PFSK-1 (cell line): Measurements from ENCODE around the gene DGCR8.
A peak's percentile ranks its signal among the peaks of the same experiment; 100 is the strongest.

Experiments used
- FOXP2 ChIP-seq: optimal IDR thresholded peaks from 2 replicates; pipeline ENCODE3; 2011; ENCODE audit warnings: borderline replicate concordance, control low read depth, inconsistent platforms; ENCODE audit not compliant: insufficient read depth; ENCODE audit errors: extremely low read length, extremely low read depth
- POLR2AphosphoS5 ChIP-seq: IDR thresholded peaks from 2 replicates; pipeline ENCODE4 v1.6.1; 2012; ENCODE audit warnings: low read depth, mild to moderate bottlenecking, control low read depth, low read length, moderate library complexity
- SIN3A ChIP-seq: IDR thresholded peaks from 2 replicates; pipeline ENCODE4 v1.6.1; 2012; ENCODE audit warnings: mild to moderate bottlenecking, low read length, moderate library complexity, borderline replicate concordance; ENCODE audit not compliant: insufficient read depth
- TAF1 ChIP-seq: IDR thresholded peaks from 2 replicates; pipeline ENCODE4 v1.6.1; 2012; ENCODE audit warnings: low read length, control low read depth, borderline replicate concordance; ENCODE audit not compliant: insufficient read depth
- TF ChIP-seq, protein P1 (sequence below), 2 experiments: IDR thresholded peaks; 2 replicates each; pipeline versions ENCODE4 v1.6.1 to v1.8.0; 2011 to 2012; ENCODE audit warnings: low read depth in 2 of 2, low read length in 2 of 2, control low read depth in 1 of 2, inconsistent platforms in 1 of 2, mild to moderate bottlenecking in 1 of 2, moderate library complexity in 1 of 2; ENCODE audit not compliant: insufficient read depth in 1 of 2

DGCR8 gene

DNA sequence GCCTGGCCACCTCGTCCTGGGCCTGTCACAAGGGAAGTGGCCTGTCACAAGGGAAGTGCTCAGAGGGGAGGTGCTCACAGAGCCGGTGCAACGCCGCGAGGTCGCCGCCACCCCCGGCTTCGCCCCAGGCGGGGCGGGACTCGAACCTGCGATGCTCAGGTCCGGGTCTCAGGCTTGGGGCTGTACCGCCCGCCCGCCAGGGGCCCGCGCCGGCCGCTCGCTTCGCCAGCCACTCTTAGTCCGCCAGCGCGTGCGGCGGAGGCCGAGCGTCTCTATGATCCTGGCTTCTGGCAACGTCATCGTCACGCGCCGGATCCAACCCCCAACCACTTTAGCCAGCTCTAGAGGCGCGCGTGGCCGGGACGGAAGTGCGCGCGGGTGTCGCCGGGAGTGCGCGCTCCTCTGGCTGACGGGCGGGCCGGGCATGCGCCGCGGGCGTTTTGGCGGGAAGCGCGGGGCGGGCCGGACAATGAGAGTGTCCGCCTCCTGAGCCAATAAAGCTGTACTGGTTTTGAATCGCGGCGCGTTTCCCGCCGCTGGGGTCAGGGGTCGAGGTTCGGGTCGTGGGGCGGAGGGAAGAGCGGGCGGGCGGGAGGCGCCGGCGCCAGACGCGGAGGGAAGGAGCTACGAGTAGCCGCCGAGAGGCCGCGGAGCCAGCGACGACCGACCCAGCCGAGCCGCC, 37.1 kb downstream of the DGCR8 start, which contains the start of gene TRMT2A:
Gene TRMT2A, minus strand, starts transcription at position 276 of the 682 bp plus-strand sequence. CDS start 320 bp downstream, outside the sequence.
- TF ChIP-seq TAF1 (peak; percentile 48; the same call in 1 of the 2 replicates), SIN3A (peak; percentile 60; the same call in 1 of the 2 replicates), FOXP2 (peak; percentile 25), POLR2AphosphoS5 (no peak; the same call in 1 of the 2 replicates)
- TF ChIP-seq, protein P1, sequence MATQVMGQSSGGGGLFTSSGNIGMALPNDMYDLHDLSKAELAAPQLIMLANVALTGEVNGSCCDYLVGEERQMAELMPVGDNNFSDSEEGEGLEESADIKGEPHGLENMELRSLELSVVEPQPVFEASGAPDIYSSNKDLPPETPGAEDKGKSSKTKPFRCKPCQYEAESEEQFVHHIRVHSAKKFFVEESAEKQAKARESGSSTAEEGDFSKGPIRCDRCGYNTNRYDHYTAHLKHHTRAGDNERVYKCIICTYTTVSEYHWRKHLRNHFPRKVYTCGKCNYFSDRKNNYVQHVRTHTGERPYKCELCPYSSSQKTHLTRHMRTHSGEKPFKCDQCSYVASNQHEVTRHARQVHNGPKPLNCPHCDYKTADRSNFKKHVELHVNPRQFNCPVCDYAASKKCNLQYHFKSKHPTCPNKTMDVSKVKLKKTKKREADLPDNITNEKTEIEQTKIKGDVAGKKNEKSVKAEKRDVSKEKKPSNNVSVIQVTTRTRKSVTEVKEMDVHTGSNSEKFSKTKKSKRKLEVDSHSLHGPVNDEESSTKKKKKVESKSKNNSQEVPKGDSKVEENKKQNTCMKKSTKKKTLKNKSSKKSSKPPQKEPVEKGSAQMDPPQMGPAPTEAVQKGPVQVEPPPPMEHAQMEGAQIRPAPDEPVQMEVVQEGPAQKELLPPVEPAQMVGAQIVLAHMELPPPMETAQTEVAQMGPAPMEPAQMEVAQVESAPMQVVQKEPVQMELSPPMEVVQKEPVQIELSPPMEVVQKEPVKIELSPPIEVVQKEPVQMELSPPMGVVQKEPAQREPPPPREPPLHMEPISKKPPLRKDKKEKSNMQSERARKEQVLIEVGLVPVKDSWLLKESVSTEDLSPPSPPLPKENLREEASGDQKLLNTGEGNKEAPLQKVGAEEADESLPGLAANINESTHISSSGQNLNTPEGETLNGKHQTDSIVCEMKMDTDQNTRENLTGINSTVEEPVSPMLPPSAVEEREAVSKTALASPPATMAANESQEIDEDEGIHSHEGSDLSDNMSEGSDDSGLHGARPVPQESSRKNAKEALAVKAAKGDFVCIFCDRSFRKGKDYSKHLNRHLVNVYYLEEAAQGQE (IDR thresholded peaks at IDR 0.05; ENCODE audit: insufficient read depth in 1 of 2, low read depth in 2 of 2, low read length in 2 of 2), result peak in 1 of 2 experiments; percentile 22; a peak in 2 of 4 replicates

DNA sequence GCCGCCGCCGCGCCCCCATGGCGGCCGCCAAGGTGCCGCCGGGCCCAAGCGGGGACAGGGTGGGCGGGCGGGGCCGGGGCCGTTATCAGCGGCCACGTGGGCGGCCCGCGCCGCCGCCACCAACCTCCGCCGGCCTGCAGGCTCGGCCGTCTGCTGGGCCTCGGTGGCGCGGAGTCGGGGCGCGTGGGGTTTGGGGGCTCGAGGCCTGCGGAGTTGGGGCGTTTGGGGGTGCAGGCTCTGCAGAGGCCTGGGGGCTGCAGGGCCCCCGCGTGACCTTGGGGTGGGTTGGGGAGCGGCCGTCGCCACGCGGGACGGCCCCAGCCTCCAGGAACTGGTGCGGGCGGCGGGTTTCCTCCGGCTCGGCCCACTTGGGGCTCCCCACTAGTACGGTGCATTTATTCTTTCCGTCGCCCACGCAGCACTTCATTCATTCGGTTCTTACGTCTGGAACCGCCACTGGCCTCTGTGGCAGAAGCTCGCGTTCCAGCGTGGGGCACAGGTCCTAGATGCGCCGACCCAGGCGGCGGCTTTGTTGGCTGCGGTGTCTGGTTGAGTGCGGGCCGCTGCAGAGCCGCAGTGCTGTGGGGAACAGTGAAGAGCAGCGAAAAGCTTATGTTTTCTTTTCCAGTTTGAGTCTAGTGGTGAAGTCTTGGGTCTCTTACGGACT, 37.7 kb downstream of the DGCR8 start:
- TF ChIP-seq FOXP2 (no peak), SIN3A (no peak), POLR2AphosphoS5 (no peak; the same call in 1 of the 2 replicates), TAF1 (no peak)
- TF ChIP-seq, protein P1 (IDR thresholded peaks at IDR 0.05; ENCODE audit: insufficient read depth in 1 of 2, low read depth in 2 of 2, low read length in 2 of 2), result no peak

DNA sequence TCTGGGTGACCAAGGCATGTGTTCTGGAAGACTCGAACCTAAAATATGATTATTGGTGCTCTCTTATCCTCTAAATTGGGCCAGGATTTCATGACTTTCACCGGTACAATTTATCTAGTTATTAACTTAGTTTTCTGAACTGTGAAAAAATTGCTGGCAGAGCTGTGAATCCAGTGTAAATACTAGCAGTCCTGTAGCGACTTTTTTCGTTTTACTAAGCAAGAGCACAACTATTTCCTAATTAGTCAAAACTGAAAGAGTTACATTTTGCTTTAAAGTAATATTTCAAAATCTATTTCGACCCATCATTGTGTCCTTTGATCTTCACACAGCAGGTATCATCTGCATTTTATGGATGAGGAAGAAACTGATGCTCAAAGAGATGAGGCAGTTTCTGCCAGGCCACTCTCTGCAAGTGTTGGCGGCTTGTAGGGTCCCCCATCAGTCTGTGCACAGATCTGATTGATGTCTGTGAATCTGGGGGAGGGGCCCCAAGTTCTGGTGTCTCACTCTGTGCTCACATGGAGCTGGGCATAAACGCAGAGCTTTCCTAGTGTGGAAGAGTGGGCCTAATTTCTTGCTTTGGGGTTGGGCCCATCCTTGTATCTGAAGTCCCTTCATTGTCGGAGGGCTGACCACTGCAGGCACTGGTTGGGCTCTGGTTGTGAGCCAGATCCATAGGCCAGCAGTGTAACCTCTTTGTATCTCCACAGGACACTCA, 38.4 kb downstream of the DGCR8 start:
- TF ChIP-seq, protein P1 (IDR thresholded peaks at IDR 0.05; ENCODE audit: insufficient read depth in 1 of 2, low read depth in 2 of 2, low read length in 2 of 2), result no peak
- TF ChIP-seq POLR2AphosphoS5, result no peak; the same call in 1 of the 2 replicates
- no peak for TF ChIP-seq FOXP2
- TF ChIP-seq TAF1, result no peak
- TF ChIP-seq SIN3A, result no peak

DNA sequence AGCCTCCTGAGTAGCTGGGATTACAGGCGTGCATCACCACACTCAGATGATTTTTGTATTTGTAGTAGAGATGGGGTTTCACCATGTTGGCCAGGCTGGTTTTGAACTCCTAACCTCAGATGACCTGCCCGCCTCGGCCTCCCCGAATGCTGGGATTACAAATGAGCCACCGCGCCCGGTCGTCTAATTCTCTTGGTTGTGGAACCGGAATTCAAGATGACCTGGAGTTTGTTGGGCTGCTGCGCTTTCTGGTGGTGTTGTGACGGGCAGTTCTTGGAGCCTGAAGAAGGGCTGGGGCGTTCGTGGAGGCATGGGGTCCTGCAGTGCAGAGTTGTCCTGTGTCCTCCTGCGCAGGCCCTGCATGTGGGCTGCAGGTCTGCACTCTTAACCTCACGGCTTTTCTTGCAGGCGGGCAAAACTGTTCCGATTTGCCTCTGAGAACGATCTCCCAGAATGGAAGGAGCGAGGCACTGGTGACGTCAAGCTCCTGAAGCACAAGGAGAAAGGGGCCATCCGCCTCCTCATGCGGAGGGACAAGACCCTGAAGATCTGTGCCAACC, 41.9 kb downstream of the DGCR8 start:
- TF ChIP-seq, protein P1 (IDR thresholded peaks at IDR 0.05; ENCODE audit: insufficient read depth in 1 of 2, low read depth in 2 of 2, low read length in 2 of 2), result no peak
- TF ChIP-seq TAF1 (no peak), SIN3A (no peak), FOXP2 (no peak), POLR2AphosphoS5 (no peak)
